NCI-H82 (cell line): ENCODE data around the gene ATF7IP.

Experiments
- DNase-seq: peaks from one replicate; lab custom pipeline; 2025; lab: John Stamatoyannopoulos, UW

The ATF7IP gene

GRCh38 chr12:14505626-14506596 is 140.4 kb downstream of the ATF7IP start:
- no peak for DNase-seq

- no peak for DNase-seq
Measured at GRCh38 chr12:14510574-14510973, 145.1 kb downstream of the ATF7IP start.

GRCh38 chr12:14514154-14514842 is 148.8 kb downstream of the ATF7IP start:
- DNase-seq = peak; percentile 64

GRCh38 chr12:14514946-14515345 is 149.5 kb downstream of the ATF7IP start:
- DNase-seq = no peak

- no peak for DNase-seq
Measured at GRCh38 chr12:14521822-14522221, 156.3 kb downstream of the ATF7IP start.

GRCh38 chr12:14525964-14526363 is 160.5 kb downstream of the ATF7IP start:
- DNase-seq = no peak

- no peak for DNase-seq
Measured at GRCh38 chr12:14532152-14532551, 166.7 kb downstream of the ATF7IP start.

GRCh38 chr12:14537088-14537487 is 171.6 kb downstream of the ATF7IP start:
- DNase-seq = no peak

- DNase-seq = no peak
Measured at GRCh38 chr12:14540801-14541462, 175.4 kb downstream of the ATF7IP start.

GRCh38 chr12:14545144-14546124 is 180.0 kb downstream of the ATF7IP start:
- DNase-seq = no peak

- no peak for DNase-seq
Measured at GRCh38 chr12:14547571-14547970, 182.1 kb downstream of the ATF7IP start.

GRCh38 chr12:14548609-14549008 is 183.1 kb downstream of the ATF7IP start:
- DNase-seq = no peak
